Stimulated activated CD8-positive, alpha-beta memory T cell treated with anti-CD3 and anti-CD28 coated beads, Interleukin-2, amount 100 ng/mL, for 48 hours (primary cell): ENCODE measurements around the gene CUBN.
A peak's percentile ranks its signal among the peaks of the same experiment; 100 is the strongest.

Experiments used
- DNase-seq, 2 donors: peaks; one replicate each; pipeline ENCODE4 v3.0.0-alpha.2; 2020; ENCODE audit warnings: low read depth in 2 of 2

Gene CUBN

DNA sequence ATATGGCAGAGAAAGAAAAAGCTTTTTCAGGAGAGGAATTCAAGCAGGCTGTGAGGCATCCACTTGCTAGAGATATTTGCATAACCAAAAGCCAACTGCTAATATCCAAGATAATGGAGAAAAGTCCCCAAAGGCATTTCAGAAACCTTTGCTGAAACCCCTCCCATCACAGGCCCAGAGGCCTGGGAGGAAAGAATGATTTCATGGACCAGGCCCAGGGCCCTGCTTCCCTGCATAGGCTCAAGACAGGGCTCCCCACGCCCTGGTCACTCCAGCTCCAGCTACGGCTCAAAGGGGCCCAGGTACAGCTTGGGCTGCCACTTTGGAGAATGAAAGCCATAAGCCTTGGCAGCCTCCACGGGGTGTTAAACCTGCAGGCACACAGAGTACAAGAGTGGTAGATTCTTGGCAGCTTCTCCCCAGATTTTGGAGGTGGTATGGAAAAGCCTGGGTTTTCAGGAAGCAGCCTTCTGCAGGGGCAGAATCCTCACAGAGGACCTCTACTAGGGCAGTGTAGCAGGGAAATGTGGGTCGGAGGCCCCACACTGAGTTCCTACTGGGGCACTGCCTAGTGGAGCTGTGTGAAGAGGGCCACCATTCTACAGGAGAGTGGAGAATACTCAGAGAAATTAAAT lies 306.8 kb downstream of the CUBN start:
- no peak for DNase-seq

DNA sequence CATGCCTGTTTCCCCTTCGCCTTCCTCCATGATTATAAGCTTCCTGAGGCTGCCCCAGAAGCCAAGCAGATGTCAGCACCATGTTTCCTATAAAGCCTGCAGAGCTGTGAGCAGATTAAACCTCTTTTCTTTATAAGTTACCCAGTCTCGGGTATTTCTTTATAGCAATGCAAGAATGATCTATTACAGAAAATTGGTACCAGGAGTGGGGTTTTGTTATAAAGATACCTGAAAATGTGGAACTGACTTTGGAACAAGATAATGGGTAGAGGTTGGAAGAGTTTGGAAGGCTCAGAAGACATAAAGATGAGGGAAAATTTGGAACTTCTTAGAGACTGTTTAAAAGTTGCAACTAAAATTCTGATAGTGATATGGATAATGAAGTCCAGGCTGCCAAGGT lies 307.6 kb downstream of the CUBN start:
- no peak for DNase-seq

DNA sequence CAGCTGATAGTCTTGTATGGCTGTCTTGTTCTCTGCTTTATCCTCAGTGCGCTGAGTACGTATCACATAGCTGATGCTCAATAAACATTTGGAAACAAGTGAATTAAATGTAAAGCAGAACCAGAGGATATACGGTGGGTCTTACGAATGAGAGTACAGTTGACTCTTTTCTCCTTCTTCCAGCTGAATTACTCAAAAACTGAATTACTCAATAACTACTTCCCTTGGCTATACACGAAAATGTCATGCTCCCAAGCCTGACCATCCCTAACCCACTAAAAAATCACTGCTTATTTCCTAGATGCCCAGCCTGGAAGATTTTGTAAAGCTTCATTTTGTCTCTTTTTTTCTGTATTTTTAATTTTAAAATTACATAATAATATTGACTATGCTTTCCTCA lies 309.2 kb downstream of the CUBN start:
- no peak for DNase-seq

DNA sequence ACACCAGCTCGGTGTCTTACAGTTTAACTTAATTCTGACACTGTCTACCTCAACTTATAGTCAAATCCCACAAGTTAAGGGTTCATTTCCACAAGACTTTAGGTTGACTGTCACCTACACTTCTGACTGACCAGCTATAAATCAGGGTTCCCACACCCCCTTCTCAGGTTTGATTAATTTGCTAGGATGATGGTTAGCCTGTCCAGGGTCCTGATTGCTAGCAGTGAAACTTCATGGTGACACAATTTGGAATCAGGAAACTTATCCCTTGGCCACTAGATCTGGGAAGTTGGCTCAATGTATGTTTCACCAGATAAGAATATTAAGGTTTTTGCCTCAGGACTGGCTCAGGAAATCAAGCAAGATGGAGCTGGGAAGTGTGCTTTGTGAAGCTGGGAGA lies 309.6 kb downstream of the CUBN start:
- no peak for DNase-seq

DNA sequence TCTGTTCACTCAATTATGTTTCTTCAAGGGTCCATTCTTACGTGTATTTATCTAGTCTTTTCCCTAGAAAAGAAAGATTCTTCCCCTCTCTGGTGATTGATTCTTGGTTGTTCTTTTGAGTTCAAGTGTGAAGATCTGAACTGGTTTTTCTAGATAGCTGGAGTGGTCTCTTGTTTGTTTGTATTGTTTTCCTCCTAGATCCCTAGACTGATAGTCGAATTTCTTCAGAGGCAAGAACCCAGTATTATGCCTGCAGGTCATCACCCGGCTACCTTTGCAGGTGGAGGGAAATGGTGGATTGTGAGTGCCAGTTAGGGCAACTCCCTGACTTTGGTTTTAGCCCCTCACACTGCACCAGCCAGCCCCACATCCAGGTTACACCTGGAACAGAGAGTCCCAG lies 310.2 kb downstream of the CUBN start:
- DNase-seq = no peak

DNA sequence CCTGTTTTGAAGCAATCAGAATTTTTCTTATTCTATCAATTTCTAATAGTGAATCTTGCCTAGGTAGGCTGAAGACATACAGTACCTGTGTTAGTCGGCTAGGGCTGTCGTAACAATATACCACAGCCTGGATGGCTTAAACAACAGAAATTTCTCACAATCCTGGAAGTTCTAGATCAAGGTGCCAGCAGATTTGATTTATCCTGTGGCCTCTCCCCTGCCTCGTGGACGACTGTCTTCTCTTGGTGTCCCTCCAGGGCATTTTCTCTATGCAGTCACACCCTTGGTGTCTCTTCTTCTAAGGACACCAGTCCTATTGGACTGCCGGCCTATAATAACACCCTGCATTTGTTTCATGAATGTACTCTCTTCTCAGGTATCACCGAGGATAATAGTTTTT lies 310.6 kb downstream of the CUBN start:
- DNase-seq = no peak

DNA sequence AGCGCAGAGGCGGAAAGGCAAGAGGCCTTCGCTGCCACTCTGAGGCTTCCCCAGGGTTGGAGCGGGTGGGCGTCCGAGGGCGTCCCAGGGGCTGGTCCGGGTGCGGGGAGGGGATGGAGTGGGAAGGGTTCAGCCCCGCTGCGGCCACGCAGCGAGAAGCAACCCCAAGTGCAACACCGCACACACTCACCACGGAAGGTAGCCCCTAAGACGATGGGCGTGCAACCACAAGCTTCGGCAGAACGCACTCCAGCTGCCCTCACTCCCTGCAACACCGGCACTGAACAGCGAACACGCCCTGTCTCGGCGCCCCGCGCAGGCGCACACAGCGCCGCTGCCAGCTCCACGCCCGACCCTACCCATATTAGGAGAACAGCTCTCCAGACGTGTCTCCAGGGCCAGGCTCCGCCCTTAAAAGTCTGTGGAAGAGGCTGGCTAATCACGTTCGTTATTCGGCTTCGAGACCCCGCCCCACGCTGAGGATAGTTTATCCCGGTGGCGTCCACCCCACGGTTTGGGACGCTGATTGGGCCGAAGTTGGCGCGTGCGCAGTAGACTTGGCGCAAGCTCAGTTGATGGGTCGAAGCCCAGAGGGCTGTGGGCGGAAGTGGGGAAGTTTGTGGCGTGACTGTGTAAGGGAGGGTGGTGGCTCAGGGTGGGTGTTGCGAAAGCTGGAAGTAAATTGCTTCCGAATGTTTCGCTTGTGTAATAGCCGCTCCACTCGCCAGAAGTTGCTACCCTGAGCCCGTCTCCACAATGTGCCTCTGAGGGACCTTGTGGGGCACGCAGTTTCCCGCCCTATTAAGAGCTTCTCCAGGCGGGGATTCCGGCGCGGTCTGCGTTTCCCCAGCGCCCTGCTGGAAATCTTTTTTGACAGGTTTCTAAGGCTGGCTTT lies 312.2 kb downstream of the CUBN start, which contains the start of gene RSU1:
RSU1 (minus strand) TSS at position 300 of the 895 bp plus-strand sequence. CDS start 343 bp downstream, outside the sequence.
- peak; percentile 99 to 100 for DNase-seq

DNA sequence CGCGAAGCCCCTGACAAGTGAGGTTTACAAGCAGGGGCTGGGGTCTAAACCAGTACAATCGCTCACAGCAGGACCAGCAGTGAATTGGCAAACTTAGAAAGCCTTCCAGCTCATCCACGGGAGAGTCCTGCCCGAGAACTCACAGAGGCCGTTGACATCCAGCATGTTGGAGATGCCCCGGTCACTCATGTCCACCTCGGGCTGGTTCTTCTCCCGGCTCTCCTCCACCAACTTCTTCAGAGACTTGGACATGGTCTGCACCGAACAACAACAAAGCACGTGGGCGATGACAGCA lies 312.8 kb downstream of the CUBN start:
- no peak for DNase-seq

DNA sequence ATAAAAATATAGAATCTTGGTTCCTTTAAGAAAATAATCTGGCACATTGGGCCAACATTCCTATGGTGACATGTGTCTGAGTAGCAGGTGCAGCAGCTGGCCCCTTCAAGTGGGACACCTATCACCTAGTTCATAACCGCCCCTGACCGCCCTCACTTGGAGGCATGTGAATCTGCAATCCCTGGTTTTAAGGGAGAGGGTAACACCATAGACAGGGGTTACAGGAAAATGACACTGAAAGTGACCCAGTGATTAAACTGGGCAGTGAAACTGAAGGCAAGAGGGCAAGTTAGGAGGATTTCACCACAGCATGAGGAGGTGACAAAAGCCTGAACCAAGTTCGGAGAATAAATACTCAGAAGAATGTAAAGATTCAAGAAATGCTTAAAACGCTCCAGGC lies 313.4 kb downstream of the CUBN start:
- DNase-seq = no peak

DNA sequence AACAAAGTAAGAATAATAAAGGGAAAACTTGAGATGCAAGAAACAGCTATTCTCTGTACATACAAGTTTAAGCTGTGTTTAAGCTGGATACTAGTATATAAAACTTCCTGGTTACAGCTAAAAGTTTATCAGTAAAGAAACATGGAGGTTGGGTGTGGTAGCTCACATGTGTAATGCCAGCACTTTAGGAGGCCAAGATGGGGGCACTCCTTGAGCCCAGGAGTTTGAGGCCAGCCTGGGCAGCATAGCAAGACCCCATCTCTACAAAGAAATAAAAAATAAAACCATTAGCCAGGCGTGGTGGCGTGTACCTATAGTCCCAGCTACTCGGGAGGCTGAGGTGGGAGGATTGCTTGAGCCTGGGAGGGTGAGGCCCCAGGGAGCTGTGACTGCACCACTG lies 315.6 kb downstream of the CUBN start:
- no peak for DNase-seq

DNA sequence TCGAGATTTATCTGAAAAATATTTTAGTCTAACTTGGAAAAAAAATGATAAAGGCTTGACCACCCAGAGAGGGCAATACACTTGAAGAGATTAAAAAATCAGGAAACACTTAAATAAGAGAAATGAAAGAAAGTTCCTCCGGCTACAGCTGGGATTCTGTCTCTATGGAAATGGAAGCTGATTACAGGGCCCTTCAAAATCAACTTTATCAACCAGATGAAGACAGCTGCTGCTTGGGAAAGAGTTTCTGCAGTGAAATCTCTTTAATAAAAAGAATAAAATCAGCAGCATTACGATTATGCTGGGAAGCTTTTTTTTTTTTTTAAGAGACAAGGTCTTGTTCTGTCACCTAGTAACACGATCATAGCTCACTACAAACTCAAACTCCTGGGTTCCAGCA lies 316.9 kb downstream of the CUBN start:
- DNase-seq = no peak

DNA sequence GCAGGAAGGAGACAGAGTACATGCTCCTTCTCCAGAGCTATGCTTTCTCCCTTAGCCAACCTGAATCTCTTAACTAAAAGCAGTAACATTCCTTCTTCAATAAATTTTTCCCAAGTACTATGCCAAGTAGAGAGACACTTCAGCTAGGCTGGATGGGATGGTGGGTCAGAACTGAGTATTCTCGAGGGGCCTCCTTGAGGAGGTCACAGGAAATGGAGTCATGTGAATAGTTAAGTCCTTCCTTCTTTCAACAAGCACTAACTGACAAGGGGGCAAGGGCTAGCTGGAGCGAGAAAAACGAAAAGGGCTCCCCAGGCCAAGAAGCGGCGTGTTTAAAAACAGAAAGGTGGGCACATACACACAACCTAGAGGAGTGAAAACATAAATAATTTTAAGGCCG lies 317.8 kb downstream of the CUBN start:
- no peak for DNase-seq

DNA sequence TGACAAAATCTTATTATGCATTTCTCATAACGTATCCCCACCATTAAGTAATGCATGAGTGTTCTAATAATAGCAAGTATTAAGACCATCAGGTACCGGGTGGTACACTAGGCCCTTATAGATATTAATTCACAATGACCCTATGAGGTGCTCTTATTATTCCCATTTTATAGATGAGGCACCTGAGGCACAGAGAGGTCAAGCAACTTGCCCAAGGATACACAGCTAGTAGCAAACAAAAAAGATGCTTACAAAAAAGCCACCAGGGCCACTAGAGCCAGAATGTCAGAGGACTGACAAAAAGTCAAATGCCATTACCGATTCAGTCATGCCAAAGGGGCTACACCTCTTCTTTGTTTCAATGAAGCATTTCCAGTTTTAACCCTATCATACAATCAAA lies 318.3 kb downstream of the CUBN start:
- DNase-seq = no peak

DNA sequence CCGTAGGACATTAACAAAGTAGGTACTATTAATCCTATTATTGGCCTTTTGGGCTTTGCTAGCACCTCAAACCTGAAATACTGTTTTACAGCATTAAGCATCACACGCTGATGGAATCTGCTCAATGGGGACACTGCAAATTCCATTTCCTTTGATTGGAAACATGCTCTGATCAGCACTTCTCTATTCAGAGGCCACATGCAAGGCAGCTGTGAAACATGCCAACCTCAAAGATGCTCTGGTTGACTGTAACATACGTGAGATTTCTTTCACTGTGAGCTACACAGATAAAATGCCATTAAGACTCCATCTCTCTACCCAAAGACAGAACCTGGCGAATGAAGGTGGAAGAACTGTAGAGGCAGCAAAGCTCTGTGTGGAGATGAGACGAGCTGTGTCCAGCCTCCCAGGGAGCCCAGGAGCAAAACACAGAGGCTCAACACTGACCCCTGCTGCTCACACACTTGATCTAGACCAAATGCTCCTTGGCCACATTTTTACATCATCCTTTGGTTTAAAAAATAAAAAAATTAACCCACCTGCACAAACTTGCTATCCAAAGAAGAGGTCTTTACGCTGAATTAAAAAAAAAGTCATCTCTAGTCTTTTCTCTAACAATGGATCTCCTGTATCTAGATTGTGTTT lies 320.4 kb downstream of the CUBN start:
- DNase-seq = peak; percentile 18 to 51

DNA sequence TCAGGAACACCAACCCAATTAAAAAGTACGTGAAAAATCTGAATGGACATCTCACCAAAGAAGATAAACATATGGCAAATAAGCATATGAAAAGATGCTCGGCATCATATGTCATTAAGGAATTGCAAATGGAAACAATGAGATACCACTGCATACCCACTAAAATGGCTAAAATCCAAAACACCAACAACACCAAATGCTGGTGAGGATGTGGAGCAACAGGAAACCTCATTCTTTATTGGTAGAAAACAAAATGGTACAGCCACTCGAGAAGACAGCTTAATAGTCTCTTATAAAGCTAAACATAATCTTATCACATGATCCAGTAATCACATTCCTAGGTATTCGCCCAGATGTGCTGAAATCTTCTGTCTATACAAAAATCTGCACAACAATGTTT lies 325.5 kb downstream of the CUBN start:
- DNase-seq = no peak

DNA sequence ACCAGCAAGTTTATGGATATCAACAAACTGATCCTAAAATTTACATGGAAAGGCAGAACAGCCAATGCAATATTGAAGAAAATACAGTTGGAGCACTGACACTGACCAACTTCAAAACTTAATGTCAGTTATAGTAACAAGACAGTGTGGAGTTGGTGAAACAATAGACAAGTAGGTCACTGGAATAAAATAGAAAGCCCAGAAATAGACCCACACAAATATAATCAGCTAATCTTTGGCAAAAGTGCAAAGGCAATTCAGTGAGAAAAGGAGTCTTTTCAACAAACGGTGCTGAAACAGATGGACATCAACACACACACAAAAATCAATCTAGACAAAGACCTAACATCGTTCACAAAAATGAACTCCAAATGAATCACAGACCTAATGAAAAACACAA lies 326.1 kb downstream of the CUBN start:
- no peak for DNase-seq

DNA sequence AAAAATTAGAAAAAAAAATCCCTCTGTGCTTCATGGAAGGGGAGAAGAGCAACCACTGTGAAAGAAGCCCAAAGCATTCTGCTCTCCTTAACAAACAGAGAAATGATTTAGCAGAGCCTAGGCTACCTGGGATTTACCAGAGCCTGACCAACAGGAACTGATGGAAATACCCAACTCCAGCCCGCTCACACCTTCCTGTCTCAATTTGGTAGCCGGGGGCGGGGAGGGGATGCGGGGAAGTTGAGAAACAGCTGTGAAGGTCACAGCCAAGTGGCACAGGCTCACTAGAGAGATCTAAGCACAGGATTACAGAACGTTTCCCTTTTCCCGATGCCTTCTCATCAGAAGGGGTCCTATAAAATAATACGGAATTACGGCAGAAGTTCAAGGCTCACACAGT lies 330.0 kb downstream of the CUBN start:
- peak in 1 of 2 donors; percentile 19 for DNase-seq

DNA sequence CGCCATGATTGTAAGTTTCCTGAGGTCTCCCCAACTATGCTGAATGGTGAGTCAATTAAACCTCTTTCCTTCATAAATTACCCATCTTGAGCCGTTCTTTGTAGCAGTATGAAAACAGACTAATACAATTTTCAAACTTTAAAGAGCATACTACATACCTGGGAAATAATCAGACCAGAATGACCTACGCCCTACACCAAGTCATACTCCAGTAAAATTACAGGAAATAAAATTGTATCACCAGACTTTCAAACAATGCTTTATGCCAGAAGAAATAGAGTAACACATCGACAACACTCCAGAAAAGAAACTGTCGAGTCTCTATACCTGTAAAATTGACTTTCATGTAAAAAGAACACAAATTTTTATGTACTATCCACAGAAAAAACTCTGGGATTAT lies 331.0 kb downstream of the CUBN start:
- DNase-seq = no peak

DNA sequence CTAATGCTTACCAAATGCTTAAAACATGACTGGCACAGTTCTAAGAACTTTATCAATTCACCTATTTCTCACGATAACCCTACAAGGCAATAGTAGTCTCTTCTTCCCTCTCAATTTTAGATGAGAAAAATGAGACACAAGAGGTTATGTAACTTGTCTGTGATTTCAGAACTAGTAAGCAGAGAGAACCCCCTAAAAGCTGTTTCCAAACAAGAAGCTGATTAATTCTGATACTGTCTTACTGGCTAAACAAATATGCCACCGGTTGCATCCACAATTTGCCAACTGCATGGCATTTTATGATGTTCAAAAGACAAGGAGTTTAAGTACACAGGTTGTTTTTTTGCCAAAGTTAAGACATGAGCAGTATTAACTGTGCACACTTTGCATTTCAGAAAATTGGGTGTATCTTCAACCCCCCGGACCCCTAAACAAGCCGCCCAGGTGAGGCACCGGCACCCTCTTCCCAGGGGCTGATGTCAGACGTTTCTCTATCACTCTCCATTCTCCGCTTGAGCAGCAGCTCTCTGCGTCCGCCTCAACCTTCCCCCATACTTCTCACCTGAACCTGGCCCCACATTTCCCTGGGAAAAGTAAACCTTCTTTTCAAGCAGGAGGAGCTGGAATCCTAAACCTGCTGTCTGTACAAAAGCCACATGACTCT lies 334.1 kb downstream of the CUBN start:
- no peak for DNase-seq

DNA sequence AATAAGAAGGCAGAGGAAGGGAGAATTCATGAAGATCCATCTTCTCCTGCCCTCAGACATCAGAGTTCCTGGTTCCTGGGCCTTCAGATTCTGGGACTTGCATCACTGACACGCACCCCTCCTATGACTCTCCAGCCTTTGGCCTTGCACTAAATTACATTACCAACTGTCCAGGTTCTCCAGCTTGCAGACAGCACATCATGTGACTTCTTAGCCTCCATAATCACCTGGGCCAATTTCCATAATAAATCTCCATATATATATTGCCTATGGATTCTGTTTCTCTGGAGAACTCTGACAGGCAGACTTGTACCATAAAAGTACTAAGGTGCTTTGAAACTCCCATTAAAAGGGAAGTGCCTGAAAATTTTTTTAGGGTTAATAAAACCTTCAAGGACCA lies 335.6 kb downstream of the CUBN start:
- no peak for DNase-seq

DNA sequence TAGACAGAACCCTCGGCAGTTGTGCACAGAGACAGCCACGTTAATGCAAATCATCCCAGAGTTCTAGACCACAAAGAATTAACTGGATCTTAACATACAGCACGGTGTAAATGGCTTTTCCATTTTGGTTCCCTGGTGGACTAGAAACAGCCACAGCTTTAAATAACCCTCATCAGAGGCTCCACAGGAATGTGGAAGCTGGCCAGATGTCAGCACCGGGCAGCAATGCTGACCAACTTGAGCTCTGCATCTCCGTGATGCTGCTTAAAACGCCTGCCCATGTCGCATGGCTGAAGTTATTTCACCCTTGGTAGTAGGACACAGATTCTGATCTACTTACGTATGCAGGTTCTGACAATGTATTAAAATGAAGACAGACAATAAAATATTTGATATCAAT lies 336.9 kb downstream of the CUBN start:
- DNase-seq = no peak

DNA sequence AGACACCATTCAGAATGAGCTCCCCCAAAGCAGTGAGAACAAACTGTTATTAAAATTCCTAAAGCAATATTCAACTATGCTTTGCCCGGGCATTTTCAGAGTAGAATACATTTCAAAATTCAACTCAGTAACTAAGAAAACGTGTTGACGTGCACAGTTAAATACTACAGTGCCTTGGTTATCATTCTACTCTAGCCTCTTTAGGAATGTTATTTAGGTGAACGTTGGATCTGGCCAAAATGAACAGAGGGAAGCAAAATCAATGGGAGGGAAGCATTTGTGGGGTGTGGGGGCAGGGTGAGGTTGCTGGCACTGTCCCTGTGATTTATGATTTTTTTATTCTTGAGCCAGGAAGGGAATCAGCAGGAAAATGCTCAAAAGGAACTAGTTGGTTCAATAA lies 339.8 kb downstream of the CUBN start:
- no peak for DNase-seq

DNA sequence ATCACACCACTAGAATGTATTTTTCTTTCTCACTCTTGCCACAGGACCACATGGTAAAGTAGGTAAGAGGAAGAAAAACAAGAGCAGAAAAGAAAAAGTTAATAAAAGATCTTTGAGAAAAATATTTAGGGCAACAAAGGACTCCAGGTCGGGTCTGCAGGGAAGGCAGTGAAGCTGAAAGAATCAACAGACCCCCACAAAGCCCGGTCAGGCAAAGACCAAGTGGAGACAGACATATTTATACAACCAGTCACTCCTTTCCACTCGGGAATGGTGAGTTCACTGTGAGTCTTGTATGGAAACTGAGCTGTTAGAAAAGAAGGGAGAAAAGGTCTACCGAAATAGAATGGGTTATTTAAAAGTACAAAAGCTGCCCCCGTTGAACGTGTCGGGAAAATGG lies 340.4 kb downstream of the CUBN start:
- DNase-seq = no peak
